Fibroblast of lung (primary cell): Measurements from ENCODE around the gene CHST1. TPM values are rescaled to one million over a fixed set of nuclear protein-coding genes. Genes with fewer than 3 reads are reported as not detected.

Experiments used
- DNase-seq, 2 donors: peaks; one replicate each; pipeline versions ENCODE4 v3.0.0 to v3.0.0-alpha.2; 2010; ENCODE audit warnings: low read depth in 2 of 2
- H2AFZ ChIP-seq: 2 replicates; pipeline ENCODE4 v1.5.1; 2012; ENCODE audit warnings: low read length, control low read depth, inconsistent platforms
- H3K27ac ChIP-seq: 2 replicates; pipeline ENCODE4 v1.5.1; 2011; ENCODE audit warnings: low read length, control low read depth; ENCODE audit not compliant: insufficient read depth
- H3K27me3 ChIP-seq: 2 replicates; pipeline ENCODE4 v1.5.1; 2011; ENCODE audit warnings: mild to moderate bottlenecking, low read length; ENCODE audit not compliant: control insufficient read depth, insufficient read depth
- H3K36me3 ChIP-seq: 2 replicates; pipeline ENCODE4 v1.5.1; 2011; ENCODE audit warnings: low read length; ENCODE audit not compliant: control insufficient read depth, insufficient read depth
- H3K4me1 ChIP-seq: 2 replicates; pipeline ENCODE4 v1.5.1; 2011; ENCODE audit warnings: low read length; ENCODE audit not compliant: control insufficient read depth, insufficient read depth; ENCODE audit errors: extremely low read depth
- H3K4me2 ChIP-seq: 2 replicates; pipeline ENCODE4 v1.5.1; 2011; ENCODE audit warnings: low read length, control low read depth; ENCODE audit not compliant: insufficient read depth; ENCODE audit errors: extremely low read depth
- H3K4me3 ChIP-seq, 4 experiments: fragments of 200-600 bp in 1 of 4; sonication (generic) in 1 of 4; replicated peaks in 1 of 4; 2 replicates each; pipeline ENCODE4 v1.5.1; 2011 to 2016; ENCODE audit warnings: low read length in 4 of 4, low read depth in 3 of 4, mild to moderate bottlenecking in 3 of 4, control low read depth in 2 of 4, inconsistent platforms in 1 of 4, mixed read lengths in 1 of 4; ENCODE audit not compliant: insufficient read depth in 1 of 4; ENCODE audit errors: control extremely low read depth in 1 of 4
- H3K79me2 ChIP-seq: 2 replicates; pipeline ENCODE4 v1.5.1; 2012; ENCODE audit warnings: mild to moderate bottlenecking, low read length, inconsistent platforms; ENCODE audit not compliant: control insufficient read depth, insufficient read depth
- H3K9ac ChIP-seq: 2 replicates; pipeline ENCODE4 v1.5.1; 2011; ENCODE audit warnings: mild to moderate bottlenecking, low read length, control low read depth; ENCODE audit not compliant: insufficient read depth
- H3K9me3 ChIP-seq: 2 replicates; pipeline ENCODE4 v1.5.1; 2012; ENCODE audit warnings: low read depth, low read length; ENCODE audit not compliant: control insufficient read depth, insufficient read depth
- H4K20me1 ChIP-seq: 2 replicates; pipeline ENCODE4 v1.5.1; 2011; ENCODE audit warnings: low read length; ENCODE audit not compliant: control insufficient read depth, insufficient read depth; ENCODE audit errors: extremely low read depth
- CTCF ChIP-seq, 2 donors: IDR thresholded peaks in 1 of 2; conservative IDR thresholded peaks in 1 of 2; 1 replicate in 1 of 2; 2 replicates in 1 of 2; pipeline ENCODE4 v1.5.1; 2011 to 2012; ENCODE audit warnings: low read length in 2 of 2, control low read depth in 1 of 2, inconsistent platforms in 1 of 2, low read depth in 1 of 2, mild to moderate bottlenecking in 1 of 2
- EZH2 ChIP-seq: IDR thresholded peaks from 2 replicates; pipeline ENCODE4 v1.5.1; 2012; ENCODE audit warnings: low read length, control low read depth, mild to moderate bottlenecking; ENCODE audit errors: missing control alignments
- polyA plus RNA-seq, 2 donors: library from polyadenylated mRNA; depleted of rRNA in 1 of 2; stranded (reverse) in 1 of 2; unstranded in 1 of 2; fragments of >200 nt; gene quantifications; 2 replicates each; pipeline ENCODE4 v1.2.1, GENCODE V29; 2011 to 2012; ENCODE audit warnings: missing spikeins in 1 of 2
- total RNA-seq: library from RNA; depleted of rRNA; stranded (reverse); fragments of >200 nt; gene quantifications from 2 replicates; pipeline ENCODE4 v1.2.1, GENCODE V29; 2014

Gene CHST1
- total and polyA plus RNA-seq, 2 donors (not counting 1 experiment from before 2014, with no cell fraction given), result under 0.01 to 0.17 TPM

- H3K36me3 ChIP-seq, result no peaks in the 10 kb centered on the region
- no peak overlapping the region for H3K4me2 ChIP-seq
- no peak for DNase-seq
- no peak overlapping the region for H3K9ac ChIP-seq
- no peak overlapping the region for H2AFZ ChIP-seq
- H3K79me2 ChIP-seq, result no peaks in the 10 kb centered on the region
- no peak overlapping the region for H3K4me3 ChIP-seq
- H3K9me3 ChIP-seq, result no peaks in the 10 kb centered on the region
- no peaks in the 10 kb centered on the region for H3K4me1 ChIP-seq
- no peaks in the 10 kb centered on the region for H4K20me1 ChIP-seq
- H3K27ac ChIP-seq, result no peak overlapping the region
- TF ChIP-seq CTCF (conservative IDR thresholded peaks at IDR 0.05 in 1 of 2, IDR thresholded peaks at IDR 0.05 in 1 of 2; ENCODE audit: low read depth in 1 of 2, low read length in 2 of 2), result no peak
- no peak for TF ChIP-seq EZH2
- no peaks in the 10 kb centered on the region for H3K27me3 ChIP-seq
Measured at GRCh38 chr11:45676522-45677095, 11.2 kb upstream of the CHST1 start.

GRCh38 chr11:45675646-45676045 is 10.2 kb upstream of the CHST1 start:
- Histone ChIP-seq H3K4me3 (no peak overlapping the region), H3K27ac (no peak overlapping the region), H2AFZ (no peak overlapping the region), H3K36me3 (no peaks in the 10 kb centered on the region), H3K9ac (no peak overlapping the region), H3K9me3 (no peaks in the 10 kb centered on the region), H4K20me1 (no peaks in the 10 kb centered on the region), H3K4me1 (no peaks in the 10 kb centered on the region), H3K4me2 (no peak overlapping the region), H3K79me2 (no peaks in the 10 kb centered on the region), H3K27me3 (no peaks in the 10 kb centered on the region)
- no peak for DNase-seq
- TF ChIP-seq CTCF (conservative IDR thresholded peaks at IDR 0.05 in 1 of 2, IDR thresholded peaks at IDR 0.05 in 1 of 2; ENCODE audit: low read depth in 1 of 2, low read length in 2 of 2) (no peak), EZH2 (no peak)

- Histone ChIP-seq H2AFZ (no peak overlapping the region), H3K4me2 (no peak overlapping the region), H4K20me1 (no peaks in the 10 kb centered on the region), H3K36me3 (no peaks in the 10 kb centered on the region), H3K4me3 (no peak overlapping the region), H3K9me3 (no peaks in the 10 kb centered on the region), H3K4me1 (no peaks in the 10 kb centered on the region), H3K79me2 (no peaks in the 10 kb centered on the region), H3K27ac (no peak overlapping the region), H3K27me3 (peaks cover 5% of the 10 kb centered on the region), H3K9ac (no peak overlapping the region)
- DNase-seq, result no peak
- no peak for TF ChIP-seq EZH2
- no peak for TF ChIP-seq CTCF (conservative IDR thresholded peaks at IDR 0.05 in 1 of 2, IDR thresholded peaks at IDR 0.05 in 1 of 2; ENCODE audit: low read depth in 1 of 2, low read length in 2 of 2)
Measured at GRCh38 chr11:45674481-45675190, 9.2 kb upstream of the CHST1 start.
